ENCODE results near the gene PRR20G. TPM values are rescaled to one million over a fixed set of nuclear protein-coding genes. Genes with fewer than 3 reads are reported as not detected.

PRR20G gene
- total and polyA plus RNA-seq, 2 experiments from 2014 or later, result not detected

DNA sequence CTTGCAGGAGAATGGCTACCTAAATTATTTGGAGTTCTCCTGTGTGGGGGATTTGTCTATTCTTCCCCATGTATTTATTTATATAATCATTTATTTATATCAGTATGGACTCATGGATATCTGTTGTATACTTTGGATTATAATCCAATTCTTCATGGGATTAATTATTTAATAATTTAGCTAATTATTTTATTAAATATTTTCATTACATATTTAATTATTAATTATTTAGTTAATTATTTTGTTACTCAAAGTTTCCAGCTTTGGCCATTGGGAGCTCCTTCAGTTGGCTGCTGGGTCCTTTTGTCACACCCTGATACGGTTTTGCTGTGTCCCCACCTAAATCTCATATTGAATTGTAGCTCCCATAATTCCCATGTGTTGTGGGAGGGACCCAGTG, 3.3 kb upstream of the PRR20G start:
- Histone ChIP-seq H3K9ac (no peak overlapping the region), H3K27ac (no peak overlapping the region), H3K4me2 (ENCODE audit: unreplicated experiment) (no peak overlapping the region), H3K27me3 (replicated peaks; ENCODE audit: insufficient read depth) (peaks cover 22% of the 10 kb centered on the region), H4K20me1 (ENCODE audit: insufficient read depth) (no peaks in the 10 kb centered on the region), H3K79me2 (ENCODE audit: insufficient read depth) (no peaks in the 10 kb centered on the region), H3K9me3 (ENCODE audit: low read depth) (no peaks in the 10 kb centered on the region), H3K4me3 (no peak overlapping the region), H3K4me1 (ENCODE audit: insufficient read depth) (no peaks in the 10 kb centered on the region), H3K9me2 (ENCODE audit: insufficient read depth) (no peaks in the 10 kb centered on the region), H3K36me3 (ENCODE audit: low read depth) (no peaks in the 10 kb centered on the region), H3F3A (ENCODE audit: insufficient read depth) (no peaks in the 10 kb centered on the region), H2AFZ (no peak overlapping the region)
- TF ChIP-seq EZH2phosphoT487 (IDR thresholded peaks at IDR 0.05; ENCODE audit: insufficient read depth, low read depth), result no peak
- no peak for TF ChIP-seq EZH2 (IDR thresholded peaks at IDR 0.05; ENCODE audit: insufficient read depth, poor library complexity, severe bottlenecking)
- in situ Hi-C loops (cut with MboI), result no loop called here
- no peak for DNase-seq
- 22 to 24% methylated on average over 1 of the region's 1 CpG for WGBS, 2 experiments (ENCODE audit: low coverage in 1 of 2, low lambda C conversion rate in 2 of 2, missing lambda C conversion rate in 2 of 2)

DNA sequence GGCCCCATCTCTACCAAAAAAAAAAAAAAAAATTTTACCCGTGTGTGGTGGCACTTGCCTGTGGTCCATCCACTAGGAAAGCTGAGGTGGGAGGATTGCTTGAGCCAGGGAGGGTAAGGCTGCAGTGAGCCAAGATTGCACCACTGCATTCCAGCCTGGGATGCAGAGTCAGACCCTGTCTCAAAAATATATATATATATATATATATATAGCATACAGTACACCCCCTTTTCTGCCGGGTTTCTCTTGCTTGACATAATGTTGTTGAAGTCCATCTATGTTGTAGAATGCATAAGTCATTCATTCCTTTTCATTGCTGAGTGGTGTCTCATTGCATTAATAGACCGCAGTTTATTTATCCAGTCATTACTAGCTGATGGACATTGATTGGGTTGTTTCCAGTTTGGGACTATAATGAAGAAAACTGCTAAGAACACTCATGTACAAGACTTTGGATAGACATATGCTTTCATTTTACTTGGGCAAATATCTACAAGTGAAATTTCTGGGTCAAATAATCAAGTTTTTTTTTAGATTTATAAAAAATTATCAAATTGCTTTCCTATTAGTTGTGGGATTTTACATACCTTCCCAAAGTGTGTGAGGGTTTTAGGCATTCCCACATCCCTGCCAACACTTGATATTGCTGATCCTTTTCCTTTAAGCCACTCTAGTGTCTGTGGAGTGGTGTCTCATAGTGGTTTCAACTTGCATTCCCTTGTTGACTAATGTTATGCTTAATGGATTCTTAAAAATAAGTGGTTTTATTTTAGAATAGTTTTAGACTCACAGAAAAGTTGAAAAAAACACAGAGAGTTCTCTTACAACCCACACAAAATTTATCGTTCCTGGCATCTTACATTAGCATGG, 2.1 kb upstream of the PRR20G start:
- Histone ChIP-seq H3K27me3 (replicated peaks; ENCODE audit: insufficient read depth) (peaks cover 13% of the 10 kb centered on the region), H3K9ac (no peak overlapping the region), H3K9me2 (ENCODE audit: insufficient read depth) (no peaks in the 10 kb centered on the region), H3K4me2 (ENCODE audit: unreplicated experiment) (no peak overlapping the region), H3K36me3 (ENCODE audit: low read depth) (no peaks in the 10 kb centered on the region), H3K4me3 (no peak overlapping the region), H3K79me2 (ENCODE audit: insufficient read depth) (no peaks in the 10 kb centered on the region), H3K4me1 (ENCODE audit: insufficient read depth) (no peaks in the 10 kb centered on the region), H2AFZ (no peak overlapping the region), H3F3A (ENCODE audit: insufficient read depth) (no peaks in the 10 kb centered on the region), H3K9me3 (ENCODE audit: low read depth) (no peaks in the 10 kb centered on the region), H4K20me1 (ENCODE audit: insufficient read depth) (no peaks in the 10 kb centered on the region), H3K27ac (no peak overlapping the region)
- in situ Hi-C loops (cut with MboI), result no loop called here
- DNase-seq, result peak; percentile 4
- TF ChIP-seq EZH2 (IDR thresholded peaks at IDR 0.05; ENCODE audit: insufficient read depth, poor library complexity, severe bottlenecking) (no peak), EZH2phosphoT487 (IDR thresholded peaks at IDR 0.05; ENCODE audit: insufficient read depth, low read depth) (no peak)
- WGBS, 2 experiments (ENCODE audit: low coverage in 1 of 2, low lambda C conversion rate in 2 of 2, missing lambda C conversion rate in 2 of 2), result 62 to 66% methylated on average over 4 of the region's 4 CpGs

DNA sequence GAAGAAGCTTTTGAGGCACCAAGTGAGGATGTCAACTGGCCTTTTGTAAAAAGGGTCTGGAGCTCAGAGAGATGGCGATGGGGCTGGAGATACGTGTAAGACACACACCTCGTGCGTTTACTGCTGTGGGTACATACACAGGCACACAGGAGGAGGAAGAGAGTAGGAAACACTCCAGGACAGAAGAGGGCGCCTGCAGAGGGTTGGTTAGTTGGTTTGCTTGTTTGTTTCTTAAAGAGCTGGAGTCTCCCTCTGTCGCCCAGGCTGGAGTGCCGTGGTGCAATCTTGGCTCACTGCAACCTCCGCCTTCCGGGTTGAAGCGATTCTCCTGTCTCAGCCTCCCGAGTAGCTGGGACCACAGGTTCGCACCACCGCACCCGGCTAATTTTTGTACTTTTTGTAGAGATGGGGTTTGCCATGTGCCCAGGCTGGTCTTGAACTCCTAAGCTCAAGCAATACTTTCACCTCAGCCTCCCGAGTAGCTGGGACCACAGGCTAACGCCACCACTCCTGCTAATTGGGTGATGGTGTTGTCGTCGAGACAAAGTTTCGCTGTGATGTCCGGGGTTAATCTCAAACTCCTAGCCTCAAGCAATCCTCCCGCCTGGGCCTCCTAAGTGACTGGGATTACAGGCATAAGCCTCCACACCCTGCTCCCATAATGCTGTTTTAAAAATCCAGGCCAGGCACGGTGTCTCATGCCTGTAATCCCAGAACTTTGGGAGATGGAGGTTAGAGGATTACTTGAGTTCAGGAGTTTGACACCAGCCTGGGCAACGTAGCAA, 1.3 kb upstream of the PRR20G start:
- Histone ChIP-seq H3K4me3 (no peak overlapping the region), H3K27ac (no peak overlapping the region), H3K9me3 (ENCODE audit: low read depth) (no peaks in the 10 kb centered on the region), H3F3A (ENCODE audit: insufficient read depth) (no peaks in the 10 kb centered on the region), H3K36me3 (ENCODE audit: low read depth) (no peaks in the 10 kb centered on the region), H4K20me1 (ENCODE audit: insufficient read depth) (no peaks in the 10 kb centered on the region), H3K4me2 (ENCODE audit: unreplicated experiment) (no peak overlapping the region), H3K9ac (no peak overlapping the region), H3K9me2 (ENCODE audit: insufficient read depth) (no peaks in the 10 kb centered on the region), H2AFZ (no peak overlapping the region), H3K79me2 (ENCODE audit: insufficient read depth) (no peaks in the 10 kb centered on the region), H3K4me1 (ENCODE audit: insufficient read depth) (no peaks in the 10 kb centered on the region), H3K27me3 (replicated peaks; ENCODE audit: insufficient read depth) (peaks cover 5% of the 10 kb centered on the region)
- in situ Hi-C loops (cut with MboI), result no loop called here
- WGBS, 2 experiments (ENCODE audit: low coverage in 1 of 2, low lambda C conversion rate in 2 of 2, missing lambda C conversion rate in 2 of 2), result 83 to 86% methylated on average over 21 to 23 of the region's 23 CpGs
- TF ChIP-seq EZH2 (IDR thresholded peaks at IDR 0.05; ENCODE audit: insufficient read depth, poor library complexity, severe bottlenecking) (no peak), EZH2phosphoT487 (IDR thresholded peaks at IDR 0.05; ENCODE audit: insufficient read depth, low read depth) (no peak)
- DNase-seq, result no peak

DNA sequence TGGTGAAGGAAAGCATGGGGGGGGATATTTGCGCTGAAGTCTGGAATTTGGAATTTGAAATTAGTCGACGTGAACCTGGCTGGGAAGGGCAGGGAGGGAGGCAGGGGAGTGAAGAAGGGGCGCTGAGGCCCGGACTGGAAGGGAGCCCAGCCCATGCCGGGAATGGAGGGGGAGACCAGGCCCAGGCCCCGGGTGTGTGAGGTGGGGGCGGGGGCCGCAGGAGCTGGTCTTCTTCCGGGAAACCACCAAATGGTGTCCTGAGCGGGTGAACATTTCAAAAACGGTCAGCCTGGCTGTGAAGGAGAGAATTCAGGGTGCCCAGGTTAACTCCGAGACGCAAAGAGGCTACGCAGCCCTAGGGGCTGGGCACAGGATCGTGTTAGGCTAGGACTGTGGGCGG, 497 bp upstream of the PRR20G start:
- in situ Hi-C loops (cut with MboI), result no loop called here
- Histone ChIP-seq H3K4me2 (ENCODE audit: unreplicated experiment) (no peak overlapping the region), H3F3A (ENCODE audit: insufficient read depth) (no peaks in the 10 kb centered on the region), H2AFZ (no peak overlapping the region), H3K36me3 (ENCODE audit: low read depth) (no peaks in the 10 kb centered on the region), H3K9ac (no peak overlapping the region), H3K27ac (no peak overlapping the region), H3K9me3 (ENCODE audit: low read depth) (no peaks in the 10 kb centered on the region), H4K20me1 (ENCODE audit: insufficient read depth) (no peaks in the 10 kb centered on the region), H3K4me1 (ENCODE audit: insufficient read depth) (no peaks in the 10 kb centered on the region), H3K79me2 (ENCODE audit: insufficient read depth) (no peaks in the 10 kb centered on the region), H3K9me2 (ENCODE audit: insufficient read depth) (no peaks in the 10 kb centered on the region), H3K4me3 (no peak overlapping the region), H3K27me3 (replicated peaks; ENCODE audit: insufficient read depth) (no peaks in the 10 kb centered on the region; the same call in 1 of the 2 replicates)
- TF ChIP-seq EZH2phosphoT487 (IDR thresholded peaks at IDR 0.05; ENCODE audit: insufficient read depth, low read depth) (no peak), EZH2 (IDR thresholded peaks at IDR 0.05; ENCODE audit: insufficient read depth, poor library complexity, severe bottlenecking) (no peak)
- 86 to 91% methylated on average over 15 to 17 of the region's 17 CpGs for WGBS, 2 experiments (ENCODE audit: low coverage in 1 of 2, low lambda C conversion rate in 2 of 2, missing lambda C conversion rate in 2 of 2)
- DNase-seq, result no peak
